Hematopoietic multipotent progenitor cell treated with erythropoietin and hydrocortisone succinate and interleukin-3 and kit ligand, for 4 days (in vitro differentiated cells): ENCODE results near the gene SMO.

Experiments used
- DNase-seq: peaks from one replicate; pipeline ENCODE4 v3.0.0-alpha.2; 2015

Gene SMO

DNA sequence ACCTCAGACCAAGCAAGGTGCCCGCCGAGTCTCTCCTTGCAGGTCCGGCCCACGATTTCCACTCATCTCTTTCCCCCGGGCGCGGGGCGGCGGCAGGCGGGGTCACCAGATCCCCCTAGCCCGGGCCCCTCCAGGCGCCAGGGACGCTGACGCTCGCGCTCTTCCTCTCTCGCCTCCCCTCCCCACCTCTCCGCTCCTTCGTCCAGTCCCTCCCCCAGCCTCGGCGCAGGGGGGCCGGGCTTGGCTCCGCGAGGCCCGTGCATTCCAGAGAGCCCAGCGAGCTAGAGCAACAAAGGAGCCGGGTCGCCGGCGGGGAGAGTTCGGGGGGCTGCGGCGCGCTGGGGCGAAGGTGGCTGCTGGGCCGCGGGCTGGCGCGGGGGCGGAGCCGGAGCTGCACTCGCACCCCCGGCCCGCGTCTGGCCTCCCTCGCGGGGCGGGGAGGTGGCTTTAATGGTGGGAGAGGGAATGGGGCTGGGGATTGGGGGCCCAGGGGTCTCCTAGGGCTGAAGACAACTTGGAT is at the start of gene SMO:
TSS of gene SMO (plus strand) at position 262 of the 520 bp plus-strand sequence. CDS start 519 bp downstream, outside the sequence.
- peak; percentile 60 for DNase-seq

DNA sequence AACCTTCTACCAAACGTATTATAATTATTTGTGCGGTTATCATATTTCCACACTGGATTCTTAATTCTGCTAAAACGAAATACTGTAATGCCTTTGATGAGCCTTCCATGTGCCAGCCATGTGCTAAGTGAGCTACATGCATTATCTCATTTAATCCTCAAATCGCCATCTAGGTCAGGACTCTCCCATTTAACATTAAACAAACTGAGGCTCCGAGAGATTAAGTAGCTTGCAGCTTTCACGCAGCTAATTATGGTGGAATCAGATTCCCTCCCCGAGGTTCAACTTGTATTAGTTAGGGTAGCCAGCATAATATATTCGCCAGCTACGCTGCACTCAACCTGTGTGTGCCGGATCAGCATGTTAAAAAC is 44.7 kb upstream of the SMO start:
- DNase-seq = no peak

DNA sequence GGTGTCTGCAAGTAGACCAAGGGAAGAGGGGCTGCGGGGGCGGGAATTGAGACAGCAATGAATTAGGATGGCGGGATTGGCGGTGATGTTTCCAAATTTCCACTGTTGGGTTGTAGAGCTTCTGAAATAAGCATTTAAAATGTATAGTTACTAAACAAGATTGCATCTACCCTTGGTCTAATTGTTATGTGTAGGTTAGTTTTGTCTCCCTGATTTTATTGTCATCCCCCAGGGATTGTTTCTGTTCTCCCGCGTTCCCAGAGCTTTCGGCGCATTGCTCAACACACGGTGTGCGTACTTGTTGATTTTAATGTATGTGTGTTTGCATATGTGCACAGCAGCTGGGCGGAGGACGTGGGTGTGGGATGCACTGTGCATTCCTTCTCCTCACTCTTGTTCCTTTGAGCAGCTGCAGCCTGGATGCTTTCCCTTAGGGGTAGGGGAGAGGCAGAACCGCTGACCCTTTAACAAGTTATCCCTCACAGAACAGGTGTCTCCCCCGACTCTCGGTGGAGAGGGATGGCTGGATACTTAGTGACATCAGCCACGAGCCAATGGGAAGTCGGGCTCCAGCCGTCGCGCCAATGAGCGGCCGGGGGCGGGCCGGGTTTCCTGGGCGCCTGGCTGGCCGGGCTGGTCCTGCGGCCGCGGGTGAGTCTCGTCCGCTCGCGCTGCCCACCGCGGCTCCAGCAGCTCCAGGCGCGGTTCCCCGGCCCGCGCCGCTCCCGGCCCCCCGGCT is 44.2 kb upstream of the SMO start, which contains the start of gene TSPAN33:
TSS of gene TSPAN33 (plus strand) at position 613 of the 739 bp plus-strand sequence. CDS start 274 bp downstream, outside the sequence.
- peak; percentile 75 for DNase-seq

GRCh38 chr7:129144834-129145668 is 43.4 kb upstream of the SMO start:
- DNase-seq = no peak

DNA sequence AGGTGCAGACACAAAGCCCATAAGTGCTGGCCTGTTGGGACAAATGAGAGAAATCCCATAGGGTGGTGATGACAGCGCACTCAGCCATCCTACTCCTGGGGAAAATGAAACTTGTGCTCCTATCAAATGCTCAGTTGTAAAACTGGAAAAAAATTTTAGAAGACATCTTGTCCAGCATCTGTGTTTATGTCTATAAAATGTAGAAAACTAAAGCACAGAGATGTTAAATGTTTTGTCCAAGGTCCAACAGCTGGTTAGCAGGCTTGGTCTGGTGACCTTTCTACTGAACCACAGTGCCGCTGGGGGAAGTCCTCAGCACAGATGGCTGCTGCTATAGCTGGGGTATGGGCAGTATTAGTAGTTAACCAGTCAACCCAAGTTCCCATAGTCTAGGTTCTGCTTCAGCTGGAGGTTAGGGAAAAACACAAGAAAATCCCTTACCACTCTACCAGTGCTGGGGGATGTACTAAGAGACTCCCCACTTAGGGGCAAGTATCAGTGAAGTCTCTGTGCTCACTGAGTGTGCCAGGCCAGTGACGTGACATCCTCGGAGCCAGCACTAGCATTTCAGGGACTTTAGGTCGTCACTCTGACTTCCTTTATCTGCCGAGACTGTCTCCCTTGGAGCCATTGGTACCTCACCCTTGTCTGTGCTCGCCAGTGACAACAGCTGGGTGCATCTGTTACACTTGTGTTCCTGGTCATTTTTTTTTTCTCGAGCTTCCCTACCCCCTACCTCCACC is 42.0 kb upstream of the SMO start:
- DNase-seq = no peak

GRCh38 chr7:129147731-129148130 is 40.7 kb upstream of the SMO start:
- no peak for DNase-seq

- DNase-seq = peak; percentile 61
Observed at GRCh38 chr7:129149511-129149910, 38.9 kb upstream of the SMO start.

DNA sequence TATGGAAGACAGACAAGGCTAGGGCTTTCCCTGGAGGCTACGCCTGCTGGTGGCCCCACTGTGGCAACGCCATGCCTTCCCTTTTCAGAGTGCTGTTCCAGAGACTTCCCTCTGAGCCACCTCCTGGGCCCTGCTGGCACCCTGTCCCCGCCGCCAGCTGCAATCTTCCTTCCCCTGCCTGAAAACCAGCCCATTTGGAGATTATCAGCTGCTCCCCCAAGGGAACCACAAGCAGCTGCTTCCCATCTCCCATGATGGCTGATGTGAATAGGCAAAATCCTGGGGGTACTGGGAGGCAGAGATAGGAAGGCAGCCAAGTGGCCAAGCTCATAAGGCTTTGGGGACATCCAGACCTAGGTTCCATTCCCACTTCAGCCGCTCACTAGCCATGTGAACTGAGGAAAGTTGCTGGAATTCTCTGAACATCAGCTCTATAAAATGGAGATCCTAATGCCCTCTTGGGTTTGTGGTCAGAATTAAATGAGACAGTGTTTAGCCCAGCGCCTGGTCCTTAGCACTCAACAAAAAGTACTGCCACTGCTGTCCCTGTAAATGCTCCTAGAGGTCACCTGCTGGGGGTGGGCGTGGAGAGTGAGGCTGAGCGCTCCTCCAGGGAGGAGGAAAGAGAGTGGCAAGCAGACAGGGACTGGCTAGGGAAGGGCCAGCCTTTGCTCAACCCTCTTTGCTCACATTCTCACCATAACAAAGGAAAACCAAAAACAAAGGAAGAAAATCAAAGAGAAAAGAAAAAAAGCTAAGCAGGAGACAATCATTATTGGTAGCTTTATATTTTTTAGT is 38.0 kb upstream of the SMO start:
- DNase-seq = peak; percentile 97

DNA sequence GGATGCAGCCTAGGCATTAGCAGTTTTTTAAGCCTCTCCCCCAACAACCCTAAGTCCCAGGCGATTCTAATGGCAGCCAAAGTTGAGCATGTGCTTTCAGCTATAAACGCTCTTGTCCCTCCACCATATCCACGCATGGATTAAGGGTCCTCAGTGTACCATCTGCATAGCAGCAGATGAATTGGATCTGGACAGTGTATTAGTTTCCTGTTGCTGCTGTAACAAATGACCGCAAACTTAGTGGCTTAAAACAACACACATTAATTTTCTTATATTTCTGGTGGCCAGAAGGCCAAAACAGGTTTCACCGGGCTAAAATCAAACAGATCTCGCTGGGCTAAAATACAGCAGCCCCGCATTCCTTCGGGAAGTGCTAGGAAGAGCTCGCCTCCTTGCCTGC is 30.8 kb upstream of the SMO start:
- no peak for DNase-seq

DNA sequence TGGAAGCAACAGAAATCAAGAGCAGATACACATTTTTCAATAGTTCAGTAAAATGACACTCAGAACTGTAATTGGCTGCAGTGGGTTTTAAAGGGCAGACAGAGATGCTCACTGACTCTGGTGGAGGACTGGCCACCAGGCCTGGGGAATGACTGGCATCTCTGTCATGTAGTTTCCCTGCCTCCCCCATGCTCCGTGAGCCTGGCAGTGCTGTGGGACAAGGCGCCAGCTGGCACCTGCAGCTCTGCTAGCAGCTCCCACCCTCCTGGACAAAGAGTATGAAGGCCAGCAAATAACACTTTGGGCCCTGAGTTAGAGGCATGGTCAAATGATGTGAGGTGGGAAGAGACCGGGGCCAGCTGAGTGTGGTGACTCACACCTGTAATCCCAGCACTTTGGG is 28.9 kb upstream of the SMO start:
- no peak for DNase-seq

GRCh38 chr7:129160161-129160905 is 28.1 kb upstream of the SMO start:
- DNase-seq = peak; percentile 28

DNA sequence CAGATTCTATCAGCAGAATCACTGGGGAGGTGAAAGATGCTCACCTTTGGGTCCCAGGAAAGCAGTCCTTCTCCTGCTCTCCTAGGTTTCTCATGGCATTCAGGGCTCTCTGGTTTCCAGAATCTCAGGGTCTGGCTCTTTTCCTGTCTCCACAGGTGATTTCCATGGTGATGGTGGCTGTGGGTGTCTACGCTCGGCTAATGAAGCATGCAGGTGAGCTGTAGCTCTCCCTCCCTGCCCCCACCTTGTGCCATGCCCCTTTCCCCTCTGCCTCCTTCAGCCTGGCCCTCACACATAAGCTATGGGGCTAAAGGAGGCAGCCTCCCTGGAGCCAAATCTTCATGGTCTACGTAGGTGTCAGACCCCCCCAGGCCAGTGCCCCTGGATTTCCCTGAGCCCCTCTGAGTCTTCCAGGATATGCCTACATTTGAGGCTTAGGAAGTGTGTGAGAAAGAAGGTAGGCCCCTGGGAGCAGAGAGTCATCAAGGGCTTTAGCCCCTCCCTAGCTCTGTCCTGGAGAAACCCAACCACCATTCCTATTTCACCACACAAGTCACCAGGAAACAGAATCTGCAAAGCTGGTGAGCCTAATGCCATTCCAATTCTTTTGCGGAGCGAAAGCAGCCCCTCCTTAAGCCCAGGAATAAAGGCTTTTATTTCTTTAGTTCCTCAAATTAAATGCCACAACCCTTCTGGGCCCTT is 26.8 kb upstream of the SMO start:
- no peak for DNase-seq

- no peak for DNase-seq
Observed at GRCh38 chr7:129162732-129163131, 25.7 kb upstream of the SMO start.

DNA sequence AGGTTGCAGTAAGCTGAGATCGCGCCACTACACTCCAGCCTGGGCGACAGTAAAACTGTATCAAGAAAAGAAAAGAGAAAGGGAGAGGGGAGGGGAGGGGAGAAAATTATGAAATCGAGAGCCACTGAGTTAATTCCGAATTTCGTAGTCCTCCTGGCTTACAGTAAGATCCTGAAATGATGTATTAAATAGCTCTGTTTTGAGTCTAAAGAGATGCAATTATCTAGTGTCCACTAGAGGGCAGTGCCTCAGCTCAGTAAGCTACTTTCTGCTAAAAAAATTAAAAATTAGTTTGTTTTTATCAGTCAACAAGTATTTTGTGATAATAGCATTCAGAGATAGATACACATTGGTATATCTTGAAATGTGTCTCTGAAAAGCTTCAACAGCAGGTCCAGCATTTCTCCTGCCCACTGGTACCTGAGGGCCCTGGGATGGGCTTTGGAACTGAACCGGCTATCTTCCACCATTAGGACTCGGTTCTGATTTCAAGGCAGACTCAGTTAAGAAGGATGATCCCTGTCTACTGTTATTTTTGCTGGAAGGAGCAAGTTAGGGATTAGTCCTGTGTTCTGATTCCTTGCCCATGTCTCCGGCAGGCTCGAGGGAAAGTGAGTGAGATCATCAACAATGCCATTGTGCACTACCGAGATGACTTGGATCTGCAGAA is 24.4 kb upstream of the SMO start:
- peak; percentile 83 for DNase-seq

GRCh38 chr7:129166745-129167144 is 21.7 kb upstream of the SMO start:
- DNase-seq = no peak

- no peak for DNase-seq
Observed at GRCh38 chr7:129167817-129168216, 20.6 kb upstream of the SMO start.

- DNase-seq = no peak
Observed at GRCh38 chr7:129168231-129169021, 20.0 kb upstream of the SMO start.

DNA sequence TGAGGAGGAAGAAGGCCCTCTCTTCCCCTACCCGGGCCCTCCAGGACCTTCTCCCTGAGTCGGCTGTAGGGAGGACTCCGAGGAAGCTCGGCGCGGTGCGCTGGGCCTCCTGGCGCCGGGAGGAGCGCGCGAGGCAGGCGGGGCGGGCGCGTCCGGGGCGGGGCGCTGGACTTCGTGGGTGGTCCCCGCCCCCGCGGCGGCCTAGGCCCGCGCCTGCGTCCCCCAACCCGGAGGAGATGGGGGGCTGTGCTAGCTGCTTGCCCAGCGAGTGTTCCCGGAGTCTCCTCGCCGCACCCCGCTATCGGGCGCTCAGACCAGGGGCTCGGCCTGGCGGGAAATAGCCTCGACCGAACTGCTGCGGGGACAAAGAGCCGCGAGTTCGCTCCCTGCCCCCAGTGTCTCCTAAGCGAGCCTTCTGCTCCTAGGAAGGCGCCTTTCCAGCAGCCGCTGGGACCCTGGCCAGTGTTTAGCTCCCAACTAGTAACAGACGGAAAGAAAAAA is 19.2 kb upstream of the SMO start:
- DNase-seq = peak; percentile 79
